DND-41 (cell line): Measurements from ENCODE around the gene FRMD3.

Experiments
- ATAC-seq: fragments of 200-7000 bp; cut with Tn5 transposase; 3 replicates; pipeline ENCODE4 v1.9.1; 2021; ENCODE audit warnings: low read depth; ENCODE audit not compliant: insufficient read depth
- DNase-seq: peaks from one replicate; pipeline ENCODE4 v3.0.0-alpha.2; 2020
- H2AFZ ChIP-seq: 2 replicates; pipeline ENCODE4 v1.6.0; 2012; ENCODE audit warnings: low read depth, low read length
- H3K27ac ChIP-seq: 2 replicates; pipeline ENCODE4 v1.5.1; 2012; ENCODE audit warnings: low read length, inconsistent platforms
- H3K27me3 ChIP-seq: fragments of 200-600 bp; sonication (generic); 2 replicates; pipeline ENCODE4 v1.6.0; 2012; ENCODE audit warnings: low read length, mild to moderate bottlenecking, inconsistent platforms; ENCODE audit not compliant: insufficient read depth, poor library complexity
- H3K36me3 ChIP-seq: 2 replicates; pipeline ENCODE4 v1.5.1; 2012; ENCODE audit warnings: low read length, inconsistent platforms; ENCODE audit not compliant: insufficient read depth
- H3K4me1 ChIP-seq: 2 replicates; pipeline ENCODE4 v1.5.1; 2012; ENCODE audit warnings: mild to moderate bottlenecking, low read length; ENCODE audit not compliant: insufficient read depth
- H3K4me2 ChIP-seq: 2 replicates; pipeline ENCODE4 v1.6.0; 2012; ENCODE audit warnings: mild to moderate bottlenecking, moderate library complexity, low read length, inconsistent platforms; ENCODE audit not compliant: insufficient read depth
- H3K4me3 ChIP-seq, 2 experiments: fragments of 200-600 bp in 1 of 2; shearing (Covaris generic) in 1 of 2; 2 replicates each; pipeline ENCODE4 v1.5.1; 2012 to 2016; ENCODE audit warnings: inconsistent platforms in 2 of 2, low read length in 2 of 2, mild to moderate bottlenecking in 2 of 2, low read depth in 1 of 2, moderate library complexity in 1 of 2
- H3K79me2 ChIP-seq: 2 replicates; pipeline ENCODE4 v1.6.0; 2012; ENCODE audit warnings: low read length, inconsistent platforms; ENCODE audit not compliant: insufficient read depth
- H3K9ac ChIP-seq: 2 replicates; pipeline ENCODE4 v1.6.0; 2012; ENCODE audit warnings: low read depth, mild to moderate bottlenecking, inconsistent platforms, low read length, moderate library complexity
- H3K9me3 ChIP-seq: 2 replicates; pipeline ENCODE4 v1.5.1; 2012; ENCODE audit warnings: low read length, moderate library complexity, mild to moderate bottlenecking, inconsistent platforms; ENCODE audit not compliant: insufficient read depth, severe bottlenecking
- H4K20me1 ChIP-seq: 2 replicates; pipeline ENCODE4 v1.6.0; 2012; ENCODE audit warnings: low read length; ENCODE audit not compliant: insufficient read depth
- EZH2 ChIP-seq: IDR thresholded peaks from 3 replicates; pipeline ENCODE4 v1.6.1; 2012; ENCODE audit warnings: borderline replicate concordance, low read depth, mild to moderate bottlenecking, moderate library complexity, low read length, inconsistent platforms; ENCODE audit not compliant: severe bottlenecking
- TF ChIP-seq, protein P1 (sequence below): IDR thresholded peaks from 2 replicates; pipeline ENCODE4 v1.5.1; 2012; ENCODE audit warnings: borderline replicate concordance, low read length, moderate library complexity, mild to moderate bottlenecking; ENCODE audit not compliant: poor library complexity, severe bottlenecking; ENCODE audit errors: extremely low read depth

FRMD3 gene

GRCh38 chr9:83208065-83208850, 329.9 kb downstream of the FRMD3 start:
- H3K79me2 ChIP-seq = no peaks in the 10 kb centered on the region
- no peak overlapping the region for H3K4me3 ChIP-seq
- no peak overlapping the region for H3K27ac ChIP-seq
- no peaks in the 10 kb centered on the region for H3K27me3 ChIP-seq
- H3K4me2 ChIP-seq = no peak overlapping the region
- ATAC-seq = no peak
- H2AFZ ChIP-seq = no peak overlapping the region
- H3K36me3 ChIP-seq = no peaks in the 10 kb centered on the region
- H3K9me3 ChIP-seq = no peaks in the 10 kb centered on the region
- no peaks in the 10 kb centered on the region for H4K20me1 ChIP-seq
- TF ChIP-seq, protein P1, sequence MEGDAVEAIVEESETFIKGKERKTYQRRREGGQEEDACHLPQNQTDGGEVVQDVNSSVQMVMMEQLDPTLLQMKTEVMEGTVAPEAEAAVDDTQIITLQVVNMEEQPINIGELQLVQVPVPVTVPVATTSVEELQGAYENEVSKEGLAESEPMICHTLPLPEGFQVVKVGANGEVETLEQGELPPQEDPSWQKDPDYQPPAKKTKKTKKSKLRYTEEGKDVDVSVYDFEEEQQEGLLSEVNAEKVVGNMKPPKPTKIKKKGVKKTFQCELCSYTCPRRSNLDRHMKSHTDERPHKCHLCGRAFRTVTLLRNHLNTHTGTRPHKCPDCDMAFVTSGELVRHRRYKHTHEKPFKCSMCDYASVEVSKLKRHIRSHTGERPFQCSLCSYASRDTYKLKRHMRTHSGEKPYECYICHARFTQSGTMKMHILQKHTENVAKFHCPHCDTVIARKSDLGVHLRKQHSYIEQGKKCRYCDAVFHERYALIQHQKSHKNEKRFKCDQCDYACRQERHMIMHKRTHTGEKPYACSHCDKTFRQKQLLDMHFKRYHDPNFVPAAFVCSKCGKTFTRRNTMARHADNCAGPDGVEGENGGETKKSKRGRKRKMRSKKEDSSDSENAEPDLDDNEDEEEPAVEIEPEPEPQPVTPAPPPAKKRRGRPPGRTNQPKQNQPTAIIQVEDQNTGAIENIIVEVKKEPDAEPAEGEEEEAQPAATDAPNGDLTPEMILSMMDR = no peak
- TF ChIP-seq EZH2 = no peak
- no peaks in the 10 kb centered on the region for H3K4me1 ChIP-seq
- no peak overlapping the region for H3K9ac ChIP-seq
- DNase-seq = no peak

- Histone ChIP-seq H3K9ac (no peak overlapping the region), H3K4me1 (no peaks in the 10 kb centered on the region), H3K4me2 (no peak overlapping the region), H3K36me3 (no peaks in the 10 kb centered on the region), H3K4me3 (no peak overlapping the region), H4K20me1 (no peaks in the 10 kb centered on the region), H3K9me3 (no peaks in the 10 kb centered on the region), H3K79me2 (no peaks in the 10 kb centered on the region), H2AFZ (no peak overlapping the region), H3K27me3 (no peaks in the 10 kb centered on the region), H3K27ac (no peak overlapping the region)
- DNase-seq = no peak
- ATAC-seq = no peak
- TF ChIP-seq EZH2 = no peak
- TF ChIP-seq, protein P1 = no peak
These were observed 334.2 kb downstream of the FRMD3 start for GRCh38 chr9:83204047-83204446.

- no peak overlapping the region for H3K4me3 ChIP-seq
- H3K27ac ChIP-seq = no peak overlapping the region
- DNase-seq (no peak), ATAC-seq (no peak)
- no peak for TF ChIP-seq EZH2
- TF ChIP-seq, protein P1 = no peak
- H3K4me2 ChIP-seq = no peak overlapping the region
- H3K9ac ChIP-seq = no peak overlapping the region
- H4K20me1 ChIP-seq = no peaks in the 10 kb centered on the region
- H3K27me3 ChIP-seq = no peaks in the 10 kb centered on the region
- no peak overlapping the region for H2AFZ ChIP-seq
- no peaks in the 10 kb centered on the region for H3K79me2 ChIP-seq
- H3K9me3 ChIP-seq = no peaks in the 10 kb centered on the region
- H3K36me3 ChIP-seq = no peaks in the 10 kb centered on the region
- no peaks in the 10 kb centered on the region for H3K4me1 ChIP-seq
These were observed 337.7 kb downstream of the FRMD3 start for GRCh38 chr9:83200531-83200930.

- H3K9ac ChIP-seq = no peak overlapping the region
- no peak overlapping the region for H3K4me2 ChIP-seq
- no peak overlapping the region for H2AFZ ChIP-seq
- no peak overlapping the region for H3K27ac ChIP-seq
- ATAC-seq (no peak), DNase-seq (no peak)
- no peaks in the 10 kb centered on the region for H4K20me1 ChIP-seq
- H3K9me3 ChIP-seq = no peaks in the 10 kb centered on the region
- H3K4me3 ChIP-seq = no peak overlapping the region
- no peaks in the 10 kb centered on the region for H3K27me3 ChIP-seq
- no peaks in the 10 kb centered on the region for H3K36me3 ChIP-seq
- no peaks in the 10 kb centered on the region for H3K4me1 ChIP-seq
- no peaks in the 10 kb centered on the region for H3K79me2 ChIP-seq
- TF ChIP-seq EZH2 = no peak
- TF ChIP-seq, protein P1 = no peak
These were observed 338.4 kb downstream of the FRMD3 start for GRCh38 chr9:83199832-83200231.
